Measurements from ENCODE around the gene ARFRP1. TPM values are rescaled to one million over a fixed set of nuclear protein-coding genes. Genes with fewer than 3 reads are reported as not detected.

The ARFRP1 gene
- total and polyA plus RNA-seq, 2 experiments from 2014 or later: 16.7 to 24.6 TPM

DNA sequence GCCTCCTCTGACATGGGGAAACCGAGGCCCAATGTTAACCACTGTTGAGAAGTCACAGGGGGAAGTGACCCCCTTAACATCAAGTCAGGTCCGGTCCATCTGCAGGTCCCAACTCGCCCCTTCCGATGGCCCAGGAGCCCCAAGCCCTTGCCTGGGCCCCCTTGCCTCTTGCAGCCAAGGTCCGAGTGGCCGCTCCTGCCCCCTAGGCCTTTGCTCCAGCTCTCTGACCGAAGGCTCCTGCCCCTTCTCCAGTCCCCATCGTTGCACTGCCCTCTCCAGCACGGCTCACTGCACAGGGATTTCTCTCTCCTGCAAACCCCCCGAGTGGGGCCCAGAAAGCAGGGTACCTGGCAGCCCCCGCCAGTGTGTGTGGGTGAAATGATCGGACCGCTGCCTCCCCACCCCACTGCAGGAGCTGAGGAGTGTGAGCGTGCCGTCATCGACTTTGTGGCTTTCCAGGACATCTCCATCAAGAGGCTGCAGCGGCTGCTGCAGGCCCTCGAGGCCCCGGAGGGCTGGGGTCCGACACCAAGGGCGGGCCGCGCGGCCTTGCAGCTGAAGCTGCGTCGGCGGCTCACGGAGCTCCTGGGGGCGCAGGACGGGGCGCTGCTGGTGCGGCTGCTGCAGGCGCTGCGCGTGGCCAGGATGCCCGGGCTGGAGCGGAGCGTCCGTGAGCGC, 9.8 kb downstream of the ARFRP1 start:
- TF ChIP-seq NANOG (IDR thresholded peaks at IDR 0.05; ENCODE audit: borderline replicate concordance): no peak
- 0 out of 2 replicates have a peak, but pooled peaks have one; percentile 8 for TF ChIP-seq POLR2AphosphoS5 (IDR thresholded peaks at IDR 0.05; ENCODE audit: low read depth)
- Mint-ChIP-seq H3K36me3 (ENCODE audit: low read depth) (peaks cover 16% of the 10 kb centered on the region), H3K9me3 (peaks cover 7% of the 10 kb centered on the region; the same call in 2 of the 3 replicates), H3K4me3 (peak overlapping the region; percentile 29; the same call in 1 of the 3 replicates), H3K27ac (no peak overlapping the region), H3K27me3 (ENCODE audit: insufficient read depth, low read depth, poor library complexity) (peaks cover 23% of the 10 kb centered on the region), H3K4me1 (peaks cover 3% of the 10 kb centered on the region; the same call in 2 of the 3 replicates)
- Histone ChIP-seq H3K27me3 (ENCODE audit: insufficient read depth) (no peaks in the 10 kb centered on the region), H3K4me1 (ENCODE audit: insufficient read depth) (no peaks in the 10 kb centered on the region), H3K36me3 (ENCODE audit: insufficient read depth) (no peaks in the 10 kb centered on the region), H3K9me2 (ENCODE audit: insufficient read depth) (no peaks in the 10 kb centered on the region), H3K79me2 (replicated peaks; ENCODE audit: insufficient read depth) (no peaks in the 10 kb centered on the region), H3K27ac (ENCODE audit: low read depth) (no peak overlapping the region), H2AFZ (no peak overlapping the region), H3K4me3 (no peak overlapping the region), H3K4me2 (no peak overlapping the region), H4K20me1 (replicated peaks; ENCODE audit: insufficient read depth) (no peaks in the 10 kb centered on the region), H3F3A (replicated peaks; ENCODE audit: low read depth) (peaks cover 4% of the 10 kb centered on the region; the same call in 1 of the 2 replicates)
- DNase-seq (ENCODE audit: low spot score): peak; percentile 46
- no peak for ATAC-seq

DNA sequence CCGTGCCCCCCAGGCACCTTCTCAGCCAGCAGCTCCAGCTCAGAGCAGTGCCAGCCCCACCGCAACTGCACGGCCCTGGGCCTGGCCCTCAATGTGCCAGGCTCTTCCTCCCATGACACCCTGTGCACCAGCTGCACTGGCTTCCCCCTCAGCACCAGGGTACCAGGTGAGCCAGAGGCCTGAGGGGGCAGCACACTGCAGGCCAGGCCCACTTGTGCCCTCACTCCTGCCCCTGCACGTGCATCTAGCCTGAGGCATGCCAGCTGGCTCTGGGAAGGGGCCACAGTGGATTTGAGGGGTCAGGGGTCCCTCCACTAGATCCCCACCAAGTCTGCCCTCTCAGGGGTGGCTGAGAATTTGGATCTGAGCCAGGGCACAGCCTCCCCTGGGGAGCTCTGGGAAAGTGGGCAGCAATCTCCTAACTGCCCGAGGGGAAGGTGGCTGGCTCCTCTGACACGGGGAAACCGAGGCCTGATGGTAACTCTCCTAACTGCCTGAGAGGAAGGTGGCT, 10.4 kb downstream of the ARFRP1 start:
- Mint-ChIP-seq H3K4me1 (peaks cover 3% of the 10 kb centered on the region; the same call in 2 of the 3 replicates), H3K27me3 (ENCODE audit: insufficient read depth, low read depth, poor library complexity) (peaks cover 29% of the 10 kb centered on the region), H3K4me3 (peak overlapping the region; percentile 61), H3K36me3 (ENCODE audit: low read depth) (peaks cover 21% of the 10 kb centered on the region), H3K27ac (no peak overlapping the region), H3K9me3 (peaks cover 12% of the 10 kb centered on the region; the same call in 2 of the 3 replicates)
- no peaks in the 10 kb centered on the region for H3K9me2 ChIP-seq (ENCODE audit: insufficient read depth)
- H3K27me3 ChIP-seq (ENCODE audit: insufficient read depth): no peaks in the 10 kb centered on the region
- H3K4me2 ChIP-seq: peak overlapping the region; percentile 88
- no peaks in the 10 kb centered on the region for H3K79me2 ChIP-seq (replicated peaks; ENCODE audit: insufficient read depth)
- H3K4me1 ChIP-seq (ENCODE audit: insufficient read depth): no peaks in the 10 kb centered on the region
- H3K27ac ChIP-seq (ENCODE audit: low read depth): no peak overlapping the region
- H3K36me3 ChIP-seq (ENCODE audit: insufficient read depth): no peaks in the 10 kb centered on the region
- peak overlapping the region; percentile 65 for H3K4me3 ChIP-seq
- no peaks in the 10 kb centered on the region for H4K20me1 ChIP-seq (replicated peaks; ENCODE audit: insufficient read depth)
- peaks cover 4% of the 10 kb centered on the region; the same call in 1 of the 2 replicates for H3F3A ChIP-seq (replicated peaks; ENCODE audit: low read depth)
- ATAC-seq (peak; percentile 15), DNase-seq (ENCODE audit: low spot score) (no peak)
- no peak overlapping the region for H2AFZ ChIP-seq
- TF ChIP-seq, protein P1, sequence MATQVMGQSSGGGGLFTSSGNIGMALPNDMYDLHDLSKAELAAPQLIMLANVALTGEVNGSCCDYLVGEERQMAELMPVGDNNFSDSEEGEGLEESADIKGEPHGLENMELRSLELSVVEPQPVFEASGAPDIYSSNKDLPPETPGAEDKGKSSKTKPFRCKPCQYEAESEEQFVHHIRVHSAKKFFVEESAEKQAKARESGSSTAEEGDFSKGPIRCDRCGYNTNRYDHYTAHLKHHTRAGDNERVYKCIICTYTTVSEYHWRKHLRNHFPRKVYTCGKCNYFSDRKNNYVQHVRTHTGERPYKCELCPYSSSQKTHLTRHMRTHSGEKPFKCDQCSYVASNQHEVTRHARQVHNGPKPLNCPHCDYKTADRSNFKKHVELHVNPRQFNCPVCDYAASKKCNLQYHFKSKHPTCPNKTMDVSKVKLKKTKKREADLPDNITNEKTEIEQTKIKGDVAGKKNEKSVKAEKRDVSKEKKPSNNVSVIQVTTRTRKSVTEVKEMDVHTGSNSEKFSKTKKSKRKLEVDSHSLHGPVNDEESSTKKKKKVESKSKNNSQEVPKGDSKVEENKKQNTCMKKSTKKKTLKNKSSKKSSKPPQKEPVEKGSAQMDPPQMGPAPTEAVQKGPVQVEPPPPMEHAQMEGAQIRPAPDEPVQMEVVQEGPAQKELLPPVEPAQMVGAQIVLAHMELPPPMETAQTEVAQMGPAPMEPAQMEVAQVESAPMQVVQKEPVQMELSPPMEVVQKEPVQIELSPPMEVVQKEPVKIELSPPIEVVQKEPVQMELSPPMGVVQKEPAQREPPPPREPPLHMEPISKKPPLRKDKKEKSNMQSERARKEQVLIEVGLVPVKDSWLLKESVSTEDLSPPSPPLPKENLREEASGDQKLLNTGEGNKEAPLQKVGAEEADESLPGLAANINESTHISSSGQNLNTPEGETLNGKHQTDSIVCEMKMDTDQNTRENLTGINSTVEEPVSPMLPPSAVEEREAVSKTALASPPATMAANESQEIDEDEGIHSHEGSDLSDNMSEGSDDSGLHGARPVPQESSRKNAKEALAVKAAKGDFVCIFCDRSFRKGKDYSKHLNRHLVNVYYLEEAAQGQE (IDR thresholded peaks at IDR 0.05; ENCODE audit: unreplicated experiment): no peak
- TF ChIP-seq ZNF331 (CRISPR knock-in tag; IDR thresholded peaks at IDR 0.05; ENCODE audit: low read depth) (no peak), EZH2 (IDR thresholded peaks at IDR 0.05; ENCODE audit: low read depth, unreplicated experiment) (no peak), JUNB (IDR thresholded peaks at IDR 0.05; ENCODE audit: unreplicated experiment) (no peak), STAT1 (IDR thresholded peaks at IDR 0.05; ENCODE audit: unreplicated experiment) (no peak), CREB1 (CRISPR knock-in tag; IDR thresholded peaks at IDR 0.05; ENCODE audit: low read depth) (no peak)
- TF ChIP-seq, protein P2, sequence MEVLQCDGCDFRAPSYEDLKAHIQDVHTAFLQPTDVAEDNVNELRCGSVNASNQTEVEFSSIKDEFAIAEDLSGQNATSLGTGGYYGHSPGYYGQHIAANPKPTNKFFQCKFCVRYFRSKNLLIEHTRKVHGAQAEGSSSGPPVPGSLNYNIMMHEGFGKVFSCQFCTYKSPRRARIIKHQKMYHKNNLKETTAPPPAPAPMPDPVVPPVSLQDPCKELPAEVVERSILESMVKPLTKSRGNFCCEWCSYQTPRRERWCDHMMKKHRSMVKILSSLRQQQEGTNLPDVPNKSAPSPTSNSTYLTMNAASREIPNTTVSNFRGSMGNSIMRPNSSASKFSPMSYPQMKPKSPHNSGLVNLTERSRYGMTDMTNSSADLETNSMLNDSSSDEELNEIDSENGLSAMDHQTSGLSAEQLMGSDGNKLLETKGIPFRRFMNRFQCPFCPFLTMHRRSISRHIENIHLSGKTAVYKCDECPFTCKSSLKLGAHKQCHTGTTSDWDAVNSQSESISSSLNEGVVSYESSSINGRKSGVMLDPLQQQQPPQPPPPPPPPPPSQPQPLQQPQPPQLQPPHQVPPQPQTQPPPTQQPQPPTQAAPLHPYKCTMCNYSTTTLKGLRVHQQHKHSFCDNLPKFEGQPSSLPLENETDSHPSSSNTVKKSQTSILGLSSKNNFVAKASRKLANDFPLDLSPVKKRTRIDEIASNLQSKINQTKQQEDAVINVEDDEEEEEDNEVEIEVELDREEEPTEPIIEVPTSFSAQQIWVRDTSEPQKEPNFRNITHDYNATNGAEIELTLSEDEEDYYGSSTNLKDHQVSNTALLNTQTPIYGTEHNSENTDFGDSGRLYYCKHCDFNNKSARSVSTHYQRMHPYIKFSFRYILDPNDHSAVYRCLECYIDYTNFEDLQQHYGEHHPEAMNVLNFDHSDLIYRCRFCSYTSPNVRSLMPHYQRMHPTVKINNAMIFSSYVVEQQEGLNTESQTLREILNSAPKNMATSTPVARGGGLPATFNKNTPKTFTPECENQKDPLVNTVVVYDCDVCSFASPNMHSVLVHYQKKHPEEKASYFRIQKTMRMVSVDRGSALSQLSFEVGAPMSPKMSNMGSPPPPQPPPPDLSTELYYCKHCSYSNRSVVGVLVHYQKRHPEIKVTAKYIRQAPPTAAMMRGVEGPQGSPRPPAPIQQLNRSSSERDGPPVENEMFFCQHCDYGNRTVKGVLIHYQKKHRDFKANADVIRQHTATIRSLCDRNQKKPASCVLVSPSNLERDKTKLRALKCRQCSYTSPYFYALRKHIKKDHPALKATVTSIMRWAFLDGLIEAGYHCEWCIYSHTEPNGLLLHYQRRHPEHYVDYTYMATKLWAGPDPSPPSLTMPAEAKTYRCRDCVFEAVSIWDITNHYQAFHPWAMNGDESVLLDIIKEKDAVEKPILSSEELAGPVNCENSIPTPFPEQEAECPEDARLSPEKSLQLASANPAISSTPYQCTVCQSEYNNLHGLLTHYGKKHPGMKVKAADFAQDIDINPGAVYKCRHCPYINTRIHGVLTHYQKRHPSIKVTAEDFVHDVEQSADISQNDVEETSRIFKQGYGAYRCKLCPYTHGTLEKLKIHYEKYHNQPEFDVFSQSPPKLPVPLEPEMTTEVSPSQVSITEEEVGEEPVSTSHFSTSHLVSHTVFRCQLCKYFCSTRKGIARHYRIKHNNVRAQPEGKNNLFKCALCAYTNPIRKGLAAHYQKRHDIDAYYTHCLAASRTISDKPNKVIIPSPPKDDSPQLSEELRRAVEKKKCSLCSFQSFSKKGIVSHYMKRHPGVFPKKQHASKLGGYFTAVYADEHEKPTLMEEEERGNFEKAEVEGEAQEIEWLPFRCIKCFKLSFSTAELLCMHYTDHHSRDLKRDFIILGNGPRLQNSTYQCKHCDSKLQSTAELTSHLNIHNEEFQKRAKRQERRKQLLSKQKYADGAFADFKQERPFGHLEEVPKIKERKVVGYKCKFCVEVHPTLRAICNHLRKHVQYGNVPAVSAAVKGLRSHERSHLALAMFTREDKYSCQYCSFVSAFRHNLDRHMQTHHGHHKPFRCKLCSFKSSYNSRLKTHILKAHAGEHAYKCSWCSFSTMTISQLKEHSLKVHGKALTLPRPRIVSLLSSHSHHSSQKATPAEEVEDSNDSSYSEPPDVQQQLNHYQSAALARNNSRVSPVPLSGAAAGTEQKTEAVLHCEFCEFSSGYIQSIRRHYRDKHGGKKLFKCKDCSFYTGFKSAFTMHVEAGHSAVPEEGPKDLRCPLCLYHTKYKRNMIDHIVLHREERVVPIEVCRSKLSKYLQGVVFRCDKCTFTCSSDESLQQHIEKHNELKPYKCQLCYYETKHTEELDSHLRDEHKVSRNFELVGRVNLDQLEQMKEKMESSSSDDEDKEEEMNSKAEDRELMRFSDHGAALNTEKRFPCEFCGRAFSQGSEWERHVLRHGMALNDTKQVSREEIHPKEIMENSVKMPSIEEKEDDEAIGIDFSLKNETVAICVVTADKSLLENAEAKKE (CRISPR knock-in tag; IDR thresholded peaks at IDR 0.05): no peak
- TF ChIP-seq, protein P3, sequence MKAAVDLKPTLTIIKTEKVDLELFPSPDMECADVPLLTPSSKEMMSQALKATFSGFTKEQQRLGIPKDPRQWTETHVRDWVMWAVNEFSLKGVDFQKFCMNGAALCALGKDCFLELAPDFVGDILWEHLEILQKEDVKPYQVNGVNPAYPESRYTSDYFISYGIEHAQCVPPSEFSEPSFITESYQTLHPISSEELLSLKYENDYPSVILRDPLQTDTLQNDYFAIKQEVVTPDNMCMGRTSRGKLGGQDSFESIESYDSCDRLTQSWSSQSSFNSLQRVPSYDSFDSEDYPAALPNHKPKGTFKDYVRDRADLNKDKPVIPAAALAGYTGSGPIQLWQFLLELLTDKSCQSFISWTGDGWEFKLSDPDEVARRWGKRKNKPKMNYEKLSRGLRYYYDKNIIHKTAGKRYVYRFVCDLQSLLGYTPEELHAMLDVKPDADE (IDR thresholded peaks at IDR 0.05): no peak
